Bronchial epithelial cell (primary cell): ENCODE data around the gene HCFC1R1. TPM values are rescaled to one million over a fixed set of nuclear protein-coding genes. Genes with fewer than 3 reads are reported as not detected.

Experiments
- DNase-seq: peaks from one replicate; pipeline ENCODE4 v3.0.0-alpha.2; 2010; ENCODE audit warnings: low read depth
- FAIRE-seq: peaks from 2 replicates; lab custom pipeline; 2011; peaks lifted over from hg19 to GRCh38; lab: Jason Lieb, UNC
- H3K27me3 ChIP-seq: 2 replicates; pipeline ENCODE4 v1.5.1; 2011; ENCODE audit warnings: low read length; ENCODE audit not compliant: control insufficient read depth, insufficient read depth
- H3K36me3 ChIP-seq: 2 replicates; pipeline ENCODE4 v1.5.1; 2011; ENCODE audit warnings: low read length; ENCODE audit not compliant: control insufficient read depth, insufficient read depth
- H3K4me3 ChIP-seq: 2 replicates; pipeline ENCODE4 v1.5.1; 2011; ENCODE audit warnings: mild to moderate bottlenecking, low read depth, low read length, control low read depth
- CTCF ChIP-seq: IDR thresholded peaks from 2 replicates; pipeline ENCODE4 v1.5.1; 2011; ENCODE audit warnings: mild to moderate bottlenecking, moderate library complexity, low read length, control low read depth, inconsistent platforms; ENCODE audit not compliant: insufficient read depth, severe bottlenecking
- total RNA-seq: library from RNA; depleted of rRNA; stranded (reverse); fragments of >200 nt; gene quantifications from 2 replicates; pipeline ENCODE4 v1.2.1, GENCODE V29; 2014

Gene HCFC1R1
- total RNA-seq, 1 donor from 2014 or later: 1.1 TPM

- Histone ChIP-seq H3K36me3 (no peaks in the 10 kb centered on the region), H3K4me3 (no peak overlapping the region), H3K27me3 (peaks cover 8% of the 10 kb centered on the region)
- DNase-seq (no peak), FAIRE-seq (no peak)
- no peak for TF ChIP-seq CTCF
Measured at GRCh38 chr16:3051494-3051893, 27.8 kb upstream of the HCFC1R1 start.

- no peak for TF ChIP-seq CTCF
- Histone ChIP-seq H3K27me3 (peaks cover 8% of the 10 kb centered on the region), H3K4me3 (no peak overlapping the region), H3K36me3 (no peaks in the 10 kb centered on the region)
- DNase-seq (no peak), FAIRE-seq (no peak)
Measured at GRCh38 chr16:3051009-3051408, 27.3 kb upstream of the HCFC1R1 start.

GRCh38 chr16:3050487-3050886 is 26.7 kb upstream of the HCFC1R1 start:
- no peak for TF ChIP-seq CTCF
- DNase-seq (no peak), FAIRE-seq (no peak)
- Histone ChIP-seq H3K4me3 (no peak overlapping the region), H3K36me3 (no peaks in the 10 kb centered on the region), H3K27me3 (peaks cover 8% of the 10 kb centered on the region)

- H3K36me3 ChIP-seq: no peaks in the 10 kb centered on the region
- no peak overlapping the region for H3K4me3 ChIP-seq
- DNase-seq: no peak
- TF ChIP-seq CTCF: no peak
- no peak for FAIRE-seq
- peaks cover 10% of the 10 kb centered on the region for H3K27me3 ChIP-seq
Measured at GRCh38 chr16:3049921-3050481, 26.3 kb upstream of the HCFC1R1 start.

- TF ChIP-seq CTCF: no peak
- no peaks in the 10 kb centered on the region for H3K36me3 ChIP-seq
- DNase-seq: no peak
- H3K4me3 ChIP-seq: no peak overlapping the region
- H3K27me3 ChIP-seq: peaks cover 10% of the 10 kb centered on the region
- FAIRE-seq: no peak
Measured at GRCh38 chr16:3047387-3047720, 23.6 kb upstream of the HCFC1R1 start.
